ENCODE results near the gene MED26.

DNA sequence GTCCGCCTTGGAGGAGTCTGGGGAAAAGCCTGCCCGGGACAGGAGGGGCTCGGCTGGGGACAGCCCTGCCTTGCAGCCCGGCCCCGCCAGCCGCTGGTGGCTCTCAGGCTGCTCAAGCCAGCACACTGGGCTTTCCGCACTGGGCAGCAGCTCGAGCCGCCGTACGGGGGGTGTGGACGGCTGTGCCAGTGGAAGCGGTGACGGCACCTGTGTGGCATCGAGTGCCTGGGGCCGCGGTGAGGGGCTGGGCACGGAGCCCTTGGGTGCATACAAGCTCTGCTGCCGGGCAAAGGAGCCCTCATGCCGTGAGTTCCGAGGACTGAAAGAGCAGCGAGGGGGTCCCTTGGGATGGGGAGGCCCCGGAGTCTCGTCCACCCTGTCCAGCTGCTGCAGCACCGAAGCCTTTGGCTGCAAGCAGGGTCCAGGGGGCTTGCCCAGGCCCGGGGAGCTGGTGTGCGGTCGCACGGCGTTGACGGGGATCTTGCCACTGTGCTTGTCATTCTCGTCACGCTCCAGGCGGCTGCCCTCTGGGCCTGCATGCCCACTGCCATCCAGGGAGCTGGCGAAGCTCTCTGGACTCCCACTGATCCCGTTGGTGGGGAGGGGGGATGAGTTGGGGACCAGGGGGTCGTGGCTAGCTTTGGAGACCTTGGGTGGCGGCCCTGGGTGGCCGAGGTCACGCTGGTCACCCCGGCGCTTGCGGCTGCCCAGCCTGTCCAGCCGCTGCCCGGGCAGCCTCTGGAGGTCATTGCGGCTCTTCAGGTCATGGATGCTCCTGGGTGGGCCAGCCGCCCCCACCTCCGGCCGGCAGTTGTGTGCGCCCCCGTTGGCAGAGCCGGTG, 51.1 kb downstream of the MED26 start:
- TF ChIP-seq CTCF (IDR thresholded peaks at IDR 0.05; ENCODE audit: low read length) = no peak
- TF ChIP-seq EZH2 (optimal IDR thresholded peaks at IDR 0.05; ENCODE audit: low read depth, low read length) = no peak
- no peak for TF ChIP-seq EZH2phosphoT487 (IDR thresholded peaks at IDR 0.05; ENCODE audit: low read length)
